ENCODE data around the gene PHTF2. TPM values are rescaled to one million over a fixed set of nuclear protein-coding genes. Genes with fewer than 3 reads are reported as not detected.

Gene PHTF2
- total and polyA plus RNA-seq, 10 of the 15 experiments (the other 5 are each of a cell fraction or from before 2014, with no cell fraction given) = 12.9 to 41.8 (median 27.0) TPM

DNA sequence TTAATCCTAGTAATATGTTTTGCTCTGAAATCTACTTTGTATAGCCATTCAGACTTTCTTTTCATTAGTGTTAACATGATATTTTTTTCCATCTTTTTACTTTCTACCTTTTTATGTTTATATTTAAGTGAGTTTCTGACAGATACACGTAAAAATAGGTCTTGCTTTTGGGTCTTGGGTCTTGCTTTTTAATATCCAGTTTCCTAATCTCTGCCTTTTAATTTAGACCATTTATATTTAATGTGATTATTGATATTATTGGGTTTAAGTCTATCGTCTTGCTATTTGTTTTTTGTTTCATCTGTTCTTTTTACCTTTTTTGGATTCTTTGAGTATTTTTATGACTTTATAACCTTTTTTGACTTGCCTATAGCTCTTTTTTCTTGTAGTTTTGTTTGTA, 7.9 kb downstream of the PHTF2 start:
- H3K9ac ChIP-seq (ENCODE audit: control insufficient read depth, insufficient read depth, low read length) = no peak overlapping the region
- no peaks in the 10 kb centered on the region for H3K36me3 ChIP-seq (ENCODE audit: control insufficient read depth in 2 of 2, insufficient read depth in 2 of 2, low read length in 1 of 2)
- ChIA-PET CTCF (no interaction called here), RAD21 (ENCODE audit: unreplicated experiment) (no interaction called here), POLR2A (no interaction called here), SMC1A (ENCODE audit: uncharacterized antibody, unreplicated experiment) (no interaction called here)
- H4K20me1 ChIP-seq (ENCODE audit: control insufficient read depth, insufficient read depth) = no peaks in the 10 kb centered on the region
- peaks cover 12% of the 10 kb centered on the region for H3K9me3 ChIP-seq (replicated peaks; ENCODE audit: control insufficient read depth, insufficient read depth, low read length)
- H3K27ac ChIP-seq (ENCODE audit: control insufficient read depth, insufficient read depth) = no peak overlapping the region
- peaks cover 11% of the 10 kb centered on the region for H3K4me1 ChIP-seq (ENCODE audit: control insufficient read depth, insufficient read depth, low read length)
- no peak overlapping the region for H3K4me3 ChIP-seq
- H3K4me2 ChIP-seq (ENCODE audit: control insufficient read depth, insufficient read depth) = no peak overlapping the region
- H3K79me2 ChIP-seq (ENCODE audit: control insufficient read depth, insufficient read depth, low read length) = peaks cover 84% of the 10 kb centered on the region
- FAIRE-seq = no peak
- no peaks in the 10 kb centered on the region for H3K27me3 ChIP-seq (replicated peaks in 1 of 2; ENCODE audit: control insufficient read depth in 2 of 2, insufficient read depth in 2 of 2, low read length in 1 of 2)
- TF ChIP-seq SIX5 (IDR thresholded peaks at IDR 0.05; ENCODE audit: low read depth, low read length, severe bottlenecking) (no peak), MYB (IDR thresholded peaks at IDR 0.05; ENCODE audit: borderline replicate concordance, low read depth, low read length) (no peak), SRF (IDR thresholded peaks at IDR 0.05; ENCODE audit: low read depth in 2 of 2, low read length in 2 of 2) (no peak), IRF4 (IDR thresholded peaks at IDR 0.05; ENCODE audit: low read depth, low read length) (no peak), NR2C2 (IDR thresholded peaks at IDR 0.05; ENCODE audit: borderline replicate concordance, control insufficient read depth, insufficient read length, low read depth) (no peak), TCF7 (IDR thresholded peaks at IDR 0.05; ENCODE audit: borderline replicate concordance) (no peak), STAT3 (IDR thresholded peaks at IDR 0.05; ENCODE audit: low read depth, low read length) (no peak)
- TF ChIP-seq, protein P1, sequence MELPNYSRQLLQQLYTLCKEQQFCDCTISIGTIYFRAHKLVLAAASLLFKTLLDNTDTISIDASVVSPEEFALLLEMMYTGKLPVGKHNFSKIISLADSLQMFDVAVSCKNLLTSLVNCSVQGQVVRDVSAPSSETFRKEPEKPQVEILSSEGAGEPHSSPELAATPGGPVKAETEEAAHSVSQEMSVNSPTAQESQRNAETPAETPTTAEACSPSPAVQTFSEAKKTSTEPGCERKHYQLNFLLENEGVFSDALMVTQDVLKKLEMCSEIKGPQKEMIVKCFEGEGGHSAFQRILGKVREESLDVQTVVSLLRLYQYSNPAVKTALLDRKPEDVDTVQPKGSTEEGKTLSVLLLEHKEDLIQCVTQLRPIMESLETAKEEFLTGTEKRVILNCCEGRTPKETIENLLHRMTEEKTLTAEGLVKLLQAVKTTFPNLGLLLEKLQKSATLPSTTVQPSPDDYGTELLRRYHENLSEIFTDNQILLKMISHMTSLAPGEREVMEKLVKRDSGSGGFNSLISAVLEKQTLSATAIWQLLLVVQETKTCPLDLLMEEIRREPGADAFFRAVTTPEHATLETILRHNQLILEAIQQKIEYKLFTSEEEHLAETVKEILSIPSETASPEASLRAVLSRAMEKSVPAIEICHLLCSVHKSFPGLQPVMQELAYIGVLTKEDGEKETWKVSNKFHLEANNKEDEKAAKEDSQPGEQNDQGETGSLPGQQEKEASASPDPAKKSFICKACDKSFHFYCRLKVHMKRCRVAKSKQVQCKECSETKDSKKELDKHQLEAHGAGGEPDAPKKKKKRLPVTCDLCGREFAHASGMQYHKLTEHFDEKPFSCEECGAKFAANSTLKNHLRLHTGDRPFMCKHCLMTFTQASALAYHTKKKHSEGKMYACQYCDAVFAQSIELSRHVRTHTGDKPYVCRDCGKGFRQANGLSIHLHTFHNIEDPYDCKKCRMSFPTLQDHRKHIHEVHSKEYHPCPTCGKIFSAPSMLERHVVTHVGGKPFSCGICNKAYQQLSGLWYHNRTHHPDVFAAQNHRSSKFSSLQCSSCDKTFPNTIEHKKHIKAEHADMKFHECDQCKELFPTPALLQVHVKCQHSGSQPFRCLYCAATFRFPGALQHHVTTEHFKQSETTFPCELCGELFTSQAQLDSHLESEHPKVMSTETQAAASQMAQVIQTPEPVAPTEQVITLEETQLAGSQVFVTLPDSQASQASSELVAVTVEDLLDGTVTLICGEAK (IDR thresholded peaks at IDR 0.05; ENCODE audit: borderline replicate concordance) = no peak
- BruUV-seq (replicated peaks) = no TSS peak
- intact Hi-C loops (cut with micrococcal nuclease; ENCODE audit: unreplicated experiment) (no loop called here), in situ Hi-C loops (cut with MboI) (no loop called here)
- no peak for ATAC-seq
- 93% methylated on average over 2 of the region's 2 CpGs for WGBS (ENCODE audit: insufficient coverage, insufficient replicate concordance, low lambda C conversion rate, missing lambda C conversion rate)
- no peak for DNase-seq (ENCODE audit: low read depth, low spot score)
- no peak overlapping the region for H2AFZ ChIP-seq (ENCODE audit: control insufficient read depth, low read depth, low read length)
